DMS 273 treated with DMSO at 0.1 percent for 48 hours (cell line): ENCODE measurements around the gene VKORC1.

ENCODE experiments used
- DNase-seq: peaks from one replicate; lab custom pipeline; 2025; lab: John Stamatoyannopoulos, UW

VKORC1 gene

GRCh38 chr16:31130336-31130891, 35.8 kb upstream of the VKORC1 start:
- DNase-seq: no peak

GRCh38 chr16:31129568-31130335, 35.2 kb upstream of the VKORC1 start:
- no peak for DNase-seq

- DNase-seq: no peak
Measured at GRCh38 chr16:31128711-31129567, 34.3 kb upstream of the VKORC1 start.

- DNase-seq: no peak
Measured at GRCh38 chr16:31127182-31127581, 32.6 kb upstream of the VKORC1 start.

- no peak for DNase-seq
Measured at GRCh38 chr16:31125844-31126243, 31.2 kb upstream of the VKORC1 start.

- DNase-seq: no peak
Measured at GRCh38 chr16:31120129-31120528, 25.5 kb upstream of the VKORC1 start.

GRCh38 chr16:31118223-31119155, 23.9 kb upstream of the VKORC1 start:
- no peak for DNase-seq

GRCh38 chr16:31117384-31118222, 23.0 kb upstream of the VKORC1 start, which contains the start of gene KAT8:
Gene KAT8, plus strand, starts transcription at chr16:31117664. Its CDS starts 18 bp downstream, at chr16:31117682.
- DNase-seq: peak; percentile 97

- no peak for DNase-seq
Measured at GRCh38 chr16:31114468-31114867, 19.9 kb upstream of the VKORC1 start.

GRCh38 chr16:31113121-31114120, 18.8 kb upstream of the VKORC1 start:
- no peak for DNase-seq

GRCh38 chr16:31112711-31113110, 18.1 kb upstream of the VKORC1 start:
- DNase-seq: no peak

GRCh38 chr16:31111881-31112466, 17.4 kb upstream of the VKORC1 start:
- DNase-seq: no peak

- no peak for DNase-seq
Measured at GRCh38 chr16:31110106-31111034, 15.8 kb upstream of the VKORC1 start.

GRCh38 chr16:31109622-31110021, 15.0 kb upstream of the VKORC1 start:
- DNase-seq: no peak

- DNase-seq: no peak
Measured at GRCh38 chr16:31108794-31109558, 14.4 kb upstream of the VKORC1 start.

GRCh38 chr16:31108035-31108793, 13.6 kb upstream of the VKORC1 start, which contains the start of gene BCKDK:
Gene BCKDK, plus strand, starts transcription at chr16:31108386. Its CDS starts 838 bp downstream, at chr16:31109224.
- peak; percentile 69 for DNase-seq
